IPS-11a (cell line): ENCODE results near the gene FRMD8.

Source experiments
- H3K4me3 ChIP-seq: one replicate; pipeline ENCODE4 v1.5.1; 2013; ENCODE audit warnings: low read depth, low read length, control low read depth

Gene FRMD8

GRCh38 chr11:65386307-65387140 is at the start of gene FRMD8:
FRMD8 (plus strand) TSS chr11:65386637; CDS start chr11:65387037, 400 bp downstream.
- peak within 1 kb of the TSS; percentile 69 for H3K4me3 ChIP-seq

- no peak overlapping the region for H3K4me3 ChIP-seq
These were observed 47.8 kb upstream of the FRMD8 start for GRCh38 chr11:65338676-65339075.

GRCh38 chr11:65340226-65340625 is 46.2 kb upstream of the FRMD8 start:
- no peak overlapping the region for H3K4me3 ChIP-seq

GRCh38 chr11:65341856-65342255 is 44.6 kb upstream of the FRMD8 start:
- H3K4me3 ChIP-seq, result no peak overlapping the region

GRCh38 chr11:65351511-65351910 is 34.9 kb upstream of the FRMD8 start:
- no peak overlapping the region for H3K4me3 ChIP-seq

- no peak overlapping the region for H3K4me3 ChIP-seq
These were observed 33.7 kb upstream of the FRMD8 start for GRCh38 chr11:65352783-65353182.

- H3K4me3 ChIP-seq, result no peak overlapping the region
These were observed 33.1 kb upstream of the FRMD8 start for GRCh38 chr11:65353376-65353775.

- H3K4me3 ChIP-seq, result peak overlapping the region; percentile 66
These were observed 32.6 kb upstream of the FRMD8 start for GRCh38 chr11:65353900-65354264.

- H3K4me3 ChIP-seq, result peak within 1 kb of the TSS; percentile 66
These were observed 32.0 kb upstream of the FRMD8 start, which contains the start of gene TIGD3 for GRCh38 chr11:65354265-65355012. TIGD3 (plus strand) TSS chr11:65354751; CDS start chr11:65355809, 1,058 bp downstream.

GRCh38 chr11:65355013-65355775 is 31.2 kb upstream of the FRMD8 start:
- H3K4me3 ChIP-seq, result peak overlapping the region; percentile 60

- no peak overlapping the region for H3K4me3 ChIP-seq
These were observed 30.6 kb upstream of the FRMD8 start for GRCh38 chr11:65355776-65356393.

GRCh38 chr11:65356394-65356972 is 30.0 kb upstream of the FRMD8 start:
- H3K4me3 ChIP-seq, result no peak overlapping the region

GRCh38 chr11:65357856-65358356 is 28.5 kb upstream of the FRMD8 start:
- H3K4me3 ChIP-seq, result no peak overlapping the region

GRCh38 chr11:65362320-65362931 is 24.0 kb upstream of the FRMD8 start:
- H3K4me3 ChIP-seq, result no peak overlapping the region

- no peak overlapping the region for H3K4me3 ChIP-seq
These were observed 23.5 kb upstream of the FRMD8 start for GRCh38 chr11:65362966-65363365.

GRCh38 chr11:65363770-65364169 is 22.7 kb upstream of the FRMD8 start:
- H3K4me3 ChIP-seq, result no peak overlapping the region

GRCh38 chr11:65366340-65366773 is 20.1 kb upstream of the FRMD8 start:
- no peak overlapping the region for H3K4me3 ChIP-seq

GRCh38 chr11:65370659-65371049 is 15.8 kb upstream of the FRMD8 start:
- no peak overlapping the region for H3K4me3 ChIP-seq

GRCh38 chr11:65373839-65374580 is 12.4 kb upstream of the FRMD8 start:
- H3K4me3 ChIP-seq, result no peak overlapping the region
